ENCODE data around the gene GATAD2A. TPM values are rescaled to one million over a fixed set of nuclear protein-coding genes. Genes with fewer than 3 reads are reported as not detected.

GATAD2A gene
- total RNA-seq, 1 donor from 2014 or later: 163 TPM

- Histone ChIP-seq H4K20me1 (ENCODE audit: insufficient read depth, low read length) (peaks cover 99% of the 10 kb centered on the region), H2AFZ (ENCODE audit: low read depth, low read length) (no peak overlapping the region), H3K4me3 (ENCODE audit: insufficient read depth, low read depth, low read length) (no peak overlapping the region), H3K79me2 (ENCODE audit: insufficient read depth, low read length) (peaks cover 100% of the 10 kb centered on the region), H3K9ac (ENCODE audit: low read length) (no peak overlapping the region), H3K27me3 (ENCODE audit: insufficient read depth, low read length) (no peaks in the 10 kb centered on the region), H3K36me3 (ENCODE audit: insufficient read depth, low read length) (no peaks in the 10 kb centered on the region), H3K27ac (ENCODE audit: low read depth, low read length) (no peak overlapping the region), H3K4me2 (ENCODE audit: low read length) (no peak overlapping the region), H3K9me3 (ENCODE audit: insufficient read depth, low read depth, low read length) (no peaks in the 10 kb centered on the region), H3K4me1 (ENCODE audit: insufficient read depth, low read length) (no peaks in the 10 kb centered on the region)
- no peak overlapping the region for H3K27ac Mint-ChIP-seq (ENCODE audit: unreplicated experiment)
- FAIRE-seq (no peak), DNase-seq (ENCODE audit: low read depth) (no peak)
- H3K9me3 Mint-ChIP-seq (ENCODE audit: unreplicated experiment): no peaks in the 10 kb centered on the region
- H3K36me3 Mint-ChIP-seq (ENCODE audit: low read depth, unreplicated experiment): peaks cover 3% of the 10 kb centered on the region
- TF ChIP-seq, protein P1, sequence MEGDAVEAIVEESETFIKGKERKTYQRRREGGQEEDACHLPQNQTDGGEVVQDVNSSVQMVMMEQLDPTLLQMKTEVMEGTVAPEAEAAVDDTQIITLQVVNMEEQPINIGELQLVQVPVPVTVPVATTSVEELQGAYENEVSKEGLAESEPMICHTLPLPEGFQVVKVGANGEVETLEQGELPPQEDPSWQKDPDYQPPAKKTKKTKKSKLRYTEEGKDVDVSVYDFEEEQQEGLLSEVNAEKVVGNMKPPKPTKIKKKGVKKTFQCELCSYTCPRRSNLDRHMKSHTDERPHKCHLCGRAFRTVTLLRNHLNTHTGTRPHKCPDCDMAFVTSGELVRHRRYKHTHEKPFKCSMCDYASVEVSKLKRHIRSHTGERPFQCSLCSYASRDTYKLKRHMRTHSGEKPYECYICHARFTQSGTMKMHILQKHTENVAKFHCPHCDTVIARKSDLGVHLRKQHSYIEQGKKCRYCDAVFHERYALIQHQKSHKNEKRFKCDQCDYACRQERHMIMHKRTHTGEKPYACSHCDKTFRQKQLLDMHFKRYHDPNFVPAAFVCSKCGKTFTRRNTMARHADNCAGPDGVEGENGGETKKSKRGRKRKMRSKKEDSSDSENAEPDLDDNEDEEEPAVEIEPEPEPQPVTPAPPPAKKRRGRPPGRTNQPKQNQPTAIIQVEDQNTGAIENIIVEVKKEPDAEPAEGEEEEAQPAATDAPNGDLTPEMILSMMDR (IDR thresholded peaks at IDR 0.05; ENCODE audit: insufficient read depth, low read depth, low read length): no peak
- no peak for TF ChIP-seq EZH2 (IDR thresholded peaks at IDR 0.05; ENCODE audit: insufficient read depth, low read length)
- no peak overlapping the region for H3K4me3 Mint-ChIP-seq (ENCODE audit: unreplicated experiment)
- H3K27me3 Mint-ChIP-seq (ENCODE audit: low read depth, unreplicated experiment): no peaks in the 10 kb centered on the region
- peaks cover 19% of the 10 kb centered on the region for H3K4me1 Mint-ChIP-seq (ENCODE audit: low read depth, unreplicated experiment)
Measured at GRCh38 chr19:19428746-19429145, 23.3 kb downstream of the GATAD2A start.

GRCh38 chr19:19429361-19429760 is 23.9 kb downstream of the GATAD2A start:
- Histone ChIP-seq H3K4me2 (ENCODE audit: low read length) (no peak overlapping the region), H3K36me3 (ENCODE audit: insufficient read depth, low read length) (no peaks in the 10 kb centered on the region), H4K20me1 (ENCODE audit: insufficient read depth, low read length) (peaks cover 99% of the 10 kb centered on the region), H3K9ac (ENCODE audit: low read length) (no peak overlapping the region), H3K27me3 (ENCODE audit: insufficient read depth, low read length) (no peaks in the 10 kb centered on the region), H3K9me3 (ENCODE audit: insufficient read depth, low read depth, low read length) (no peaks in the 10 kb centered on the region), H3K79me2 (ENCODE audit: insufficient read depth, low read length) (peaks cover 100% of the 10 kb centered on the region), H3K27ac (ENCODE audit: low read depth, low read length) (no peak overlapping the region), H2AFZ (ENCODE audit: low read depth, low read length) (no peak overlapping the region), H3K4me3 (ENCODE audit: insufficient read depth, low read depth, low read length) (no peak overlapping the region), H3K4me1 (ENCODE audit: insufficient read depth, low read length) (no peaks in the 10 kb centered on the region)
- no peak overlapping the region for H3K4me3 Mint-ChIP-seq (ENCODE audit: unreplicated experiment)
- DNase-seq (ENCODE audit: low read depth) (no peak), FAIRE-seq (no peak)
- TF ChIP-seq, protein P1 (IDR thresholded peaks at IDR 0.05; ENCODE audit: insufficient read depth, low read depth, low read length): no peak
- TF ChIP-seq EZH2 (IDR thresholded peaks at IDR 0.05; ENCODE audit: insufficient read depth, low read length): no peak
- no peaks in the 10 kb centered on the region for H3K36me3 Mint-ChIP-seq (ENCODE audit: low read depth, unreplicated experiment)
- H3K9me3 Mint-ChIP-seq (ENCODE audit: unreplicated experiment): no peaks in the 10 kb centered on the region
- H3K4me1 Mint-ChIP-seq (ENCODE audit: low read depth, unreplicated experiment): peaks cover 19% of the 10 kb centered on the region
- H3K27ac Mint-ChIP-seq (ENCODE audit: unreplicated experiment): no peak overlapping the region
- H3K27me3 Mint-ChIP-seq (ENCODE audit: low read depth, unreplicated experiment): no peaks in the 10 kb centered on the region

- no peaks in the 10 kb centered on the region for H3K27me3 ChIP-seq (ENCODE audit: insufficient read depth, low read length)
- no peaks in the 10 kb centered on the region for H3K36me3 ChIP-seq (ENCODE audit: insufficient read depth, low read length)
- H3K27ac Mint-ChIP-seq (ENCODE audit: unreplicated experiment): no peak overlapping the region
- H3K36me3 Mint-ChIP-seq (ENCODE audit: low read depth, unreplicated experiment): peaks cover 2% of the 10 kb centered on the region
- no peak overlapping the region for H2AFZ ChIP-seq (ENCODE audit: low read depth, low read length)
- H3K27me3 Mint-ChIP-seq (ENCODE audit: low read depth, unreplicated experiment): no peaks in the 10 kb centered on the region
- H3K9me3 ChIP-seq (ENCODE audit: insufficient read depth, low read depth, low read length): no peaks in the 10 kb centered on the region
- H3K4me1 ChIP-seq (ENCODE audit: insufficient read depth, low read length): no peaks in the 10 kb centered on the region
- no peak overlapping the region for H3K4me3 Mint-ChIP-seq (ENCODE audit: unreplicated experiment)
- TF ChIP-seq, protein P1 (IDR thresholded peaks at IDR 0.05; ENCODE audit: insufficient read depth, low read depth, low read length): no peak
- TF ChIP-seq EZH2 (IDR thresholded peaks at IDR 0.05; ENCODE audit: insufficient read depth, low read length): no peak
- H3K4me1 Mint-ChIP-seq (ENCODE audit: low read depth, unreplicated experiment): peaks cover 7% of the 10 kb centered on the region
- no peak overlapping the region for H3K4me2 ChIP-seq (ENCODE audit: low read length)
- H3K9me3 Mint-ChIP-seq (ENCODE audit: unreplicated experiment): no peaks in the 10 kb centered on the region
- DNase-seq (ENCODE audit: low read depth) (no peak), FAIRE-seq (no peak)
- peaks cover 99% of the 10 kb centered on the region for H4K20me1 ChIP-seq (ENCODE audit: insufficient read depth, low read length)
- no peak overlapping the region for H3K27ac ChIP-seq (ENCODE audit: low read depth, low read length)
- no peak overlapping the region for H3K4me3 ChIP-seq (ENCODE audit: insufficient read depth, low read depth, low read length)
- H3K79me2 ChIP-seq (ENCODE audit: insufficient read depth, low read length): peaks cover 100% of the 10 kb centered on the region
- no peak overlapping the region for H3K9ac ChIP-seq (ENCODE audit: low read length)
Measured at GRCh38 chr19:19432732-19433131, 27.3 kb downstream of the GATAD2A start.

Measured in astrocyte (in vitro differentiated cells and primary cell).